ENCODE measurements around the gene SNCG. TPM values are rescaled to one million over a fixed set of nuclear protein-coding genes. Genes with fewer than 3 reads are reported as not detected.

SNCG gene
- polyA plus RNA-seq, 2 donors, result 19.1 to 74.0 TPM

DNA sequence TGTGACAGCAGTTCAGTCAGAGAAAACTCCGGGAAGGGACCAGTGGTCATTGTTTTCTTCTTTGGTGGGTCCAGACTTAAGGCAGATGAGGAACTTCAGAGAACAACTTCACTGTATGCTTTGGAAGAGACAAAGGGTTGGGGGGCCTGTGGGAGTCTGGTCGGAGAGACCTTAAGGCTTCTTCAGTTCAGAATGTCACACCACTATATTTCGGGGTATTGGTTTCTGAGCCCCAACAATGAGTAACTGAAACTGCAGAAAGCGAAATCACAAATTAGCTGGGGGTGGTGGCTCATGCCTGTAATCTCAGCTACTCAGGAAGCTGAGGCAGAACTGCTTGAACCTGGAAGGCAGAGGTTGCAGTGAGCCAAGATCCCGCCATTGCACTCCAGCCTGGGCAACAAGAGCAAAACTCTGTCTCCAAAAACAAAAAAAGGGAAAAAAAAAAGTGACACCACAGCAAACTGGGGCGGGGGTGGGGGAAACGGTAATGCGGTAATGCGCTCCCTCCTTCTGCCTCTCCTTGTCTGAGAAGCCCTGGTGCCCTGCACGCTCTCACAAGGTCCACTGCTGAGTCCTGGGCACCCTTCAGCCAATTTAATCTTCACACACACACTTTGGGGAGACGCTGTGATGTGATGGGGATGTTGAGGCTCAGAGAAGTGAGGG, 7.7 kb downstream of the SNCG start:
- Histone ChIP-seq H3K9me3 (ENCODE audit: control insufficient read depth in 2 of 2, insufficient read depth in 1 of 2, low read depth in 1 of 2, low read length in 1 of 2) (no peaks in the 10 kb centered on the region), H3K36me3 (ENCODE audit: control insufficient read depth in 2 of 2, insufficient read depth in 2 of 2, low read length in 1 of 2) (no peaks in the 10 kb centered on the region), H3K4me1 (ENCODE audit: control insufficient read depth in 2 of 2, insufficient read depth in 2 of 2, low read length in 1 of 2) (peaks cover 14 to 31% of the 10 kb centered on the region in 2 donors), H3K4me3 (ENCODE audit: low read depth in 1 of 2, low read length in 2 of 2) (no peak overlapping the region), H3K27me3 (ENCODE audit: control insufficient read depth in 1 of 2, insufficient read depth in 2 of 2, low read length in 2 of 2) (no peaks in the 10 kb centered on the region), H3K27ac (ENCODE audit: low read depth in 2 of 2, low read length in 1 of 2) (peak overlapping the region; percentile 70 to 98)
- WGBS, 2 donors, result 52 to 63% methylated on average over 11 of the region's 11 CpGs

DNA sequence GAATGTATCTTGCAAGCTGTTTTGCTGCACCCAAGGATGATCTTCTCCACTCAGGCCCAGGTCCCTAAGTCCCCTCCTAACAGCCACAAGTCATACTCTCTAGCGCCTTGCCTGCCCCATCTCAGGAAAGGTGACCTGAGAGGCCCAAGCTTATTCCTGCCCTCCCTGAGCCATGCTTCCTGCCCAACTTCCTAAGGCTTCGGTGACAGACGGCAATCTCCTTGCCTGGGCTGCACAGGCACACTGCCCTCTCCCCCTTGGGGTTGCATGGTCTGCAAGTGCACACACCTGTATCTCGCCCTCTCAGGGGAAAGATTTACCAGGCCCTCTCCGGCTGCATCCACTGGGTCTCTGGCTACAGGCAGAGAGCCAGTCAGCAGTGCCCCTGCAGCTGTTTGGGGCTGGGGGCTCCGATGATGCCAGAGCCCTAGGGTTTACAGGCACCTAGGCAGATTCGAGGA, 9.1 kb downstream of the SNCG start:
- Histone ChIP-seq H3K4me3 (ENCODE audit: low read depth in 1 of 2, low read length in 2 of 2) (peak overlapping the region; percentile 53 to 60), H3K36me3 (ENCODE audit: control insufficient read depth in 2 of 2, insufficient read depth in 2 of 2, low read length in 1 of 2) (no peaks in the 10 kb centered on the region), H3K27me3 (ENCODE audit: control insufficient read depth in 1 of 2, insufficient read depth in 2 of 2, low read length in 2 of 2) (no peaks in the 10 kb centered on the region), H3K4me1 (ENCODE audit: control insufficient read depth in 2 of 2, insufficient read depth in 2 of 2, low read length in 1 of 2) (peaks cover 14 to 37% of the 10 kb centered on the region in 2 donors), H3K27ac (ENCODE audit: low read depth in 2 of 2, low read length in 1 of 2) (peak overlapping the region; percentile 78 to 98), H3K9me3 (ENCODE audit: control insufficient read depth in 2 of 2, insufficient read depth in 1 of 2, low read depth in 1 of 2, low read length in 1 of 2) (no peaks in the 10 kb centered on the region)
- WGBS, 2 donors, result 41 to 67% methylated on average over 7 of the region's 7 CpGs

DNA sequence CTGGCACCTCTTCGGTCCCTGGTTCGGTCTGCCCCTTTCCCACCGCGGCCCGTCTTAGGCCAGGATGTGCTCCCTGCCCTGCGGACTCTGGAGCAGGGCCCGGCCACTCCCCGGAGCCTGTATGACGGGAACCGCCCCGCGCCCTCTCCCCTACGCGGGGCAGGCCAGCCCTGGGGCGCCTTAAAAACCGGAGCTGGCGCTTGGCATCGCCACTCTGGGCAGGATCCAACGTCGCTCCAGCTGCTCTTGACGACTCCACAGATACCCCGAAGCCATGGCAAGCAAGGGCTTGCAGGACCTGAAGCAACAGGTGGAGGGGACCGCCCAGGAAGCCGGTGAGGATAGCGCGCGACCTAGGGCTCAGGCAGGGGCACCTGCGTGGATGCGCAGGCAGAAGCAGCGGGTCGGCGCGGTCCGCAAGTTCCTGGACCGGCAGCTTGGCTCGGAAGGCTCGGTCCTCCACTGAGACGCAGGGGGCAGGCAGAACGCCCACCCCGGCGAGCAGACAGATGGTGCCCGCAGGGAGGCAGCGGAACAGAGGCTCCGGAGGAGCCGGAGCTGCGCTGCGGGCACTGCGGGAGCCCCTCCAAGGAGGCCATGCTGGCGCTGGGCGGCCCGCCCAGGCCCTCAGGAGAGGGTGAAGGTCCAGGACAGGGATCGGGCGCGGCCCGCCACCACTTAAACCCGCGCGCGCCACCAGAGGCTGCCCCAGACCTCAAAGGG, 10.0 kb downstream of the SNCG start, which contains the start of gene ADIRF:
Gene ADIRF (plus strand): TSS at position 212 of the 723 bp plus-strand sequence. CDS start 63 bp downstream, at position 275.
- Histone ChIP-seq H3K4me1 (ENCODE audit: control insufficient read depth in 2 of 2, insufficient read depth in 2 of 2, low read length in 1 of 2) (peaks cover 14 to 44% of the 10 kb centered on the region in 2 donors), H3K36me3 (ENCODE audit: control insufficient read depth in 2 of 2, insufficient read depth in 2 of 2, low read length in 1 of 2) (no peaks in the 10 kb centered on the region), H3K4me3 (ENCODE audit: low read depth in 1 of 2, low read length in 2 of 2) (peak within 1 kb of the TSS; percentile 53 to 60), H3K27me3 (ENCODE audit: control insufficient read depth in 1 of 2, insufficient read depth in 2 of 2, low read length in 2 of 2) (no peaks in the 10 kb centered on the region), H3K27ac (ENCODE audit: low read depth in 2 of 2, low read length in 1 of 2) (peak within 1 kb of the TSS; percentile 98), H3K9me3 (ENCODE audit: control insufficient read depth in 2 of 2, insufficient read depth in 1 of 2, low read depth in 1 of 2, low read length in 1 of 2) (no peaks in the 10 kb centered on the region)
- 7 to 14% methylated on average over 49 to 59 of the region's 59 CpGs for WGBS, 2 donors

DNA sequence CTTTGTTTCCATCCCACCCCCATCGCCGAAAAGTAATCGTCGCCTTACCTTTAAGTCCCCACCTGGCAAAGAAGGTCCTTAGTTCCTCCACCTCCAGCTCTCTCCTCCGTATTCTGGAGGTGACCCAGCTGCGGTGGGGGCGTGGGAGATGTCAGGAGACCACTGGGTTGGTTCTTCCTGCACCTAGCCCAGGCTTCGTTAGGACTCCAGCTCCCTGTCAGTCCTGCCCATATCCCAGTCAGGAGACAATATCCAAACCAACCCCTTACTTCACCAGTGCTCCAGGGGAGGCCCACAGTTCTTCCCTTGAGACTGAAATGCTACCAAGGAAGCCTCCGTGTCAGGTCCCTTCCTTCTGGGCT, 10.6 kb downstream of the SNCG start:
- no peaks in the 10 kb centered on the region for H3K36me3 ChIP-seq (ENCODE audit: control insufficient read depth in 2 of 2, insufficient read depth in 2 of 2, low read length in 1 of 2)
- peak overlapping the region; percentile 98 for H3K27ac ChIP-seq (ENCODE audit: low read depth in 2 of 2, low read length in 1 of 2)
- H3K4me1 ChIP-seq (ENCODE audit: control insufficient read depth in 2 of 2, insufficient read depth in 2 of 2, low read length in 1 of 2), result peaks cover 14 to 42% of the 10 kb centered on the region in 2 donors
- peak overlapping the region; percentile 53 to 60 for H3K4me3 ChIP-seq (ENCODE audit: low read depth in 1 of 2, low read length in 2 of 2)
- 26% methylated on average over 9 of the region's 9 CpGs for WGBS, 2 donors
- no peaks in the 10 kb centered on the region for H3K9me3 ChIP-seq (ENCODE audit: control insufficient read depth in 2 of 2, insufficient read depth in 1 of 2, low read depth in 1 of 2, low read length in 1 of 2)
- no peaks in the 10 kb centered on the region for H3K27me3 ChIP-seq (ENCODE audit: control insufficient read depth in 1 of 2, insufficient read depth in 2 of 2, low read length in 2 of 2)

DNA sequence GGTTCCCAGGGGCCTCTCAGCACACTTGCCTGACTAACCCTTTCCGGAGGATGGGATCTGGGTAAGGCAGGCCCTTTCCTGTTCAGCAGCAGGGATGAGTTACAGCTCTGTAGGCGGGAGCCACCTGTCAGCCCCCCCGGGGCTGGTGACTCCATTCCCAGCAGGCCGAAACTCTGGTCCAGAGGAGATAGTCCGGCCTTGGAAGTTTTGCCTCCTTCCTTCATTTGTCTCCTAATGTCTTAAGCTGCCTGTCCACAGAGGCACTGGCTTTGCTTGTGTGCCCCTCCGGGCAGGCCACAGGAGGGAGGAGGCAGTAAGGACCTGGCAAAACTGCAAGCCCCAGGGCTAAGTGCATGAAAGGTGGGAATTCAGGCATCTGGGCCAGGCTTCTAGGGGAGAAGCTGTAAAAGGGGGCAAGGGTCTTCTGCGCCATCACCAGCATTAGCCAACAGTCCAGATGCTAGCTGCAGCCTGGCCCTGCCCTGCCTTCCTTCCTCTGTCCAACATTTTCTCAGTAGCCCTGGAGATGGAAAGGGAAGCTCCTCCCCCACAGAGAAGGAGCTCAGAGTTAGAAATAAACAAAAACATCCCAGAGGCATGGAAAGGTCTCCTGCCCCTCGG, 11.1 kb downstream of the SNCG start:
- peaks cover 14 to 36% of the 10 kb centered on the region in 2 donors for H3K4me1 ChIP-seq (ENCODE audit: control insufficient read depth in 2 of 2, insufficient read depth in 2 of 2, low read length in 1 of 2)
- peak overlapping the region; percentile 98 for H3K27ac ChIP-seq (ENCODE audit: low read depth in 2 of 2, low read length in 1 of 2)
- WGBS, 2 donors, result 23 to 47% methylated on average over 8 of the region's 8 CpGs
- H3K4me3 ChIP-seq (ENCODE audit: low read depth in 1 of 2, low read length in 2 of 2), result peak overlapping the region; percentile 53 to 60
- no peaks in the 10 kb centered on the region for H3K9me3 ChIP-seq (ENCODE audit: control insufficient read depth in 2 of 2, insufficient read depth in 1 of 2, low read depth in 1 of 2, low read length in 1 of 2)
- no peaks in the 10 kb centered on the region for H3K36me3 ChIP-seq (ENCODE audit: control insufficient read depth in 2 of 2, insufficient read depth in 2 of 2, low read length in 1 of 2)
- H3K27me3 ChIP-seq (ENCODE audit: control insufficient read depth in 1 of 2, insufficient read depth in 2 of 2, low read length in 2 of 2), result no peaks in the 10 kb centered on the region

DNA sequence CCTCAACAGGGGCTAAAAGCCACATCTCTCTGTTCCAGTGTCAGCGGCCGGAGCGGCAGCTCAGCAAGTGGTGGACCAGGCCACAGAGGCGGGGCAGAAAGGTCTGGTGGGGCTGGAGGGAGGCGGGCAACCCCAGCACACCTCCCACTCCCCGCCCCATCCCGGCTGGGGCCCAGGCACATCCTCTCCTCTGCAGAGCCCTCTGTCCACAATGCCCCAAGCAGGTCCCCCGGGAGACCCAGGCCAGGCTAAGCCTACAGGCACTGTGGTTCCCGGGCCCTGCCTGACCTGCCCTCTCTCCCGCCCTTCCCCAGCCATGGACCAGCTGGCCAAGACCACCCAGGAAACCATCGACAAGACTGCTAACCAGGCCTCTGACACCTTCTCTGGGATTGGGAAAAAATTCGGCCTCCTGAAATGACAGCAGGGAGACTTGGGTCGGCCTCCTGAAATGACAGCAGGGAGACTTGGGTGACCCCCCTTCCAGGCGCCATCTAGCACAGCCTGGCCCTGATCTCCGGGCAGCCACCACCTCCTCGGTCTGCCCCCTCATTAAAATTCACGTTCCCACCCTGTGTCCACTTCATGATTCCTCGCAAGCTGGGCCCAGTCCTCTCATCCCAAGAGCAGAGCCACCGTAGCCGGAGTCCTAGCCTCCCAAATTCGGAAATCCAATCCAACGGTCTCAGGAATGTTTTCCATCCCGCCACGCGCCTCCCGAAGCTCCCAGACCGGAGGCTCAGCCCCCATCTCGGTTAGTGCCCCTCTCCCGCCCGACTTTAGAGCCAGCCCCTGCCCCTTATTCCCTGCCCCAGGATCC, 12.0 kb downstream of the SNCG start:
- H3K36me3 ChIP-seq (ENCODE audit: control insufficient read depth in 2 of 2, insufficient read depth in 2 of 2, low read length in 1 of 2), result no peaks in the 10 kb centered on the region
- WGBS, 2 donors, result 10 to 13% methylated on average over 28 to 30 of the region's 30 CpGs
- H3K4me1 ChIP-seq (ENCODE audit: control insufficient read depth in 2 of 2, insufficient read depth in 2 of 2, low read length in 1 of 2), result peaks cover 11 to 32% of the 10 kb centered on the region in 2 donors
- peak overlapping the region; percentile 98 for H3K27ac ChIP-seq (ENCODE audit: low read depth in 2 of 2, low read length in 1 of 2)
- peak overlapping the region; percentile 53 to 60 for H3K4me3 ChIP-seq (ENCODE audit: low read depth in 1 of 2, low read length in 2 of 2)
- H3K9me3 ChIP-seq (ENCODE audit: control insufficient read depth in 2 of 2, insufficient read depth in 1 of 2, low read depth in 1 of 2, low read length in 1 of 2), result no peaks in the 10 kb centered on the region
- no peaks in the 10 kb centered on the region for H3K27me3 ChIP-seq (ENCODE audit: control insufficient read depth in 1 of 2, insufficient read depth in 2 of 2, low read length in 2 of 2)

DNA sequence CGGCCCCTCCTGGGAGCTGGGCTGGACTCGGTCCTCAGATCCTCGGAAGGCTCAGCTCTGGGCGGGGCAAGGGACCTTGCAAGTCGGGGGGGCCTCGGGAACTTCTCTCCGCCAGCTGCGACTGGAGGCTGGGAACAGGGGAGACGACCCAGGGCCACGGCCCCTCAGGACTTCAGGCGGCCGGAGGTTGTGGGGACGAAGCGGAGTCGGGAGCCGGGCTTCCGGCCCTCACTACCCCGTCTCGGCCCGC, 12.5 kb downstream of the SNCG start:
- no peaks in the 10 kb centered on the region for H3K9me3 ChIP-seq (ENCODE audit: control insufficient read depth in 2 of 2, insufficient read depth in 1 of 2, low read depth in 1 of 2, low read length in 1 of 2)
- H3K4me3 ChIP-seq (ENCODE audit: low read depth in 1 of 2, low read length in 2 of 2), result peak overlapping the region; percentile 53 to 60
- peaks cover 11 to 31% of the 10 kb centered on the region in 2 donors for H3K4me1 ChIP-seq (ENCODE audit: control insufficient read depth in 2 of 2, insufficient read depth in 2 of 2, low read length in 1 of 2)
- no peaks in the 10 kb centered on the region for H3K36me3 ChIP-seq (ENCODE audit: control insufficient read depth in 2 of 2, insufficient read depth in 2 of 2, low read length in 1 of 2)
- H3K27ac ChIP-seq (ENCODE audit: low read depth in 2 of 2, low read length in 1 of 2), result peak overlapping the region; percentile 98
- 0% methylated on average over 18 to 20 of the region's 20 CpGs for WGBS, 2 donors
- no peaks in the 10 kb centered on the region for H3K27me3 ChIP-seq (ENCODE audit: control insufficient read depth in 1 of 2, insufficient read depth in 2 of 2, low read length in 2 of 2)

DNA sequence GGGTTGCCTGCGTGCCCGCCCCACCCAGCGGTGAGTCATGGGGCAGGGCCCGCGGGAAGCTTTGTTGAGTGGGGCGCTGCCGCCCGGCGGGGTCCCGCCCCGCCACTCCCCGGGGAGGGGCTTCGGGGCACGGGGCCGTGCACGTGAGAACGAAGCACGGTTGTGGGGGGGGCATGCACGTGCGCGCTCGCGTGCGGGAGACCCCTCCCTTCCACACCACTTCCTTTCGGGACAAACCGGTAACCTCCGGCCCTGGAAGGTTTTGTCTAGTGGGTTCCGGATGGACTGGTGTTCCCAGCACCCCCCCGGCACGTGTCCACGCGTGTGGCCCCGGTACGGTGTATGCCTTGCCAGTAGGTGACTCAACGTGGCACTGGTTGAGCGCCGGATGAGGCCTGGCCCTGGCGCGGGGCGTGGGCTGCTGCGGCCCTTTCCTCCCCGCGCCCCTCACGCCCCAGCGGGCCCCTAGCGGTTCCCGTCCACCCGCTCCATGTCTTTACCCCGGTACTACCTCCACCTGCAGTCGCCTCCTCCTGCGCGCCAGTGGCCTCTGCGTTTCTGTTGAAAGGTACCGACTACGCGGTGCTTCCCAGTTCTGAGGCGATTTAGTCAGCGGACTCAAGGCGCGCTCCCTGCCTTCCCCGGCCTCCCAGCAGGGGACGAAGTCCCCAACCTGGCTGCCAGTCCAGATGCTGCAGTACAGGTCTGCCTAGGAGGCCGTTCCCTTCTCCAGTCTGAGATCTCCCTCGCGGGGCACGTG, 13.0 kb downstream of the SNCG start:
- H3K4me3 ChIP-seq (ENCODE audit: low read depth in 1 of 2, low read length in 2 of 2), result peak overlapping the region; percentile 53 to 60
- H3K27ac ChIP-seq (ENCODE audit: low read depth in 2 of 2, low read length in 1 of 2), result peak overlapping the region; percentile 98
- H3K36me3 ChIP-seq (ENCODE audit: control insufficient read depth in 2 of 2, insufficient read depth in 2 of 2, low read length in 1 of 2), result no peaks in the 10 kb centered on the region
- 8% methylated on average over 51 to 66 of the region's 66 CpGs for WGBS, 2 donors
- no peaks in the 10 kb centered on the region for H3K9me3 ChIP-seq (ENCODE audit: control insufficient read depth in 2 of 2, insufficient read depth in 1 of 2, low read depth in 1 of 2, low read length in 1 of 2)
- H3K4me1 ChIP-seq (ENCODE audit: control insufficient read depth in 2 of 2, insufficient read depth in 2 of 2, low read length in 1 of 2), result peaks cover 11 to 30% of the 10 kb centered on the region in 2 donors
- H3K27me3 ChIP-seq (ENCODE audit: control insufficient read depth in 1 of 2, insufficient read depth in 2 of 2, low read length in 2 of 2), result no peaks in the 10 kb centered on the region

Measured in esophagus (tissue), 2 donors.